ENCODE results near the gene RAPGEF1. TPM values are rescaled to one million over a fixed set of nuclear protein-coding genes. Genes with fewer than 3 reads are reported as not detected.

Gene RAPGEF1
- total RNA-seq, 4 donors from 2014 or later = 43.0 to 58.3 (median 51.7) TPM

DNA sequence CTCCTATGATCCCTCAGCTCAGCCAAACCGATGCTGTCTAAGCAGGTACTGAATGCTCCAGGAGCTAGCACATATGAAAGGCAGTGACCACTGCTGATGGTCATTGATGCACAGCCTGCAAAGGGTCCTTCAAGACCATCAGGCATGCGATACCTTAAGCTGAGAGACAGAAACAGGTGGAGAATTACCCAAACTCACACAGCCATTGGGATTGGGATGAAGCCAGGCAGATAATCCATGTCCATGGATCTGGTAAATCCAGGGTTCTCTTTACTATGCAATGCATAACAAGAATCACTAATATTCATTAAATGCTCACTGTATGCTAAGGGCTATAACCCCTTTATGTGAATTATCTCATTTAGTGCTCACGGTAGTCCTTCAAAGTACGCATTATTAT, 36.2 kb downstream of the RAPGEF1 start:
- H3K27ac ChIP-seq = no peak overlapping the region
- DNase-seq (ENCODE audit: low spot score in 2 of 2) = peak in 1 of 2 donors; percentile 40
- no peaks in the 10 kb centered on the region for H3K36me3 ChIP-seq
- H3K9me3 ChIP-seq = no peaks in the 10 kb centered on the region
- H3K4me1 ChIP-seq = peaks cover 77% of the 10 kb centered on the region
- H3K27me3 ChIP-seq = peaks cover 3% of the 10 kb centered on the region
- H3K4me3 ChIP-seq = no peak overlapping the region
- TF ChIP-seq EP300 (IDR thresholded peaks at IDR 0.05) = no peak
- TF ChIP-seq, protein P1, sequence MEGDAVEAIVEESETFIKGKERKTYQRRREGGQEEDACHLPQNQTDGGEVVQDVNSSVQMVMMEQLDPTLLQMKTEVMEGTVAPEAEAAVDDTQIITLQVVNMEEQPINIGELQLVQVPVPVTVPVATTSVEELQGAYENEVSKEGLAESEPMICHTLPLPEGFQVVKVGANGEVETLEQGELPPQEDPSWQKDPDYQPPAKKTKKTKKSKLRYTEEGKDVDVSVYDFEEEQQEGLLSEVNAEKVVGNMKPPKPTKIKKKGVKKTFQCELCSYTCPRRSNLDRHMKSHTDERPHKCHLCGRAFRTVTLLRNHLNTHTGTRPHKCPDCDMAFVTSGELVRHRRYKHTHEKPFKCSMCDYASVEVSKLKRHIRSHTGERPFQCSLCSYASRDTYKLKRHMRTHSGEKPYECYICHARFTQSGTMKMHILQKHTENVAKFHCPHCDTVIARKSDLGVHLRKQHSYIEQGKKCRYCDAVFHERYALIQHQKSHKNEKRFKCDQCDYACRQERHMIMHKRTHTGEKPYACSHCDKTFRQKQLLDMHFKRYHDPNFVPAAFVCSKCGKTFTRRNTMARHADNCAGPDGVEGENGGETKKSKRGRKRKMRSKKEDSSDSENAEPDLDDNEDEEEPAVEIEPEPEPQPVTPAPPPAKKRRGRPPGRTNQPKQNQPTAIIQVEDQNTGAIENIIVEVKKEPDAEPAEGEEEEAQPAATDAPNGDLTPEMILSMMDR (IDR thresholded peaks at IDR 0.05) = no peak
- TF ChIP-seq POLR2AphosphoS5 (IDR thresholded peaks at IDR 0.05) = no peak
- TF ChIP-seq POLR2A (IDR thresholded peaks at IDR 0.05) = no peak
- WGBS = 77% methylated on average over 4 of the region's 4 CpGs

DNA sequence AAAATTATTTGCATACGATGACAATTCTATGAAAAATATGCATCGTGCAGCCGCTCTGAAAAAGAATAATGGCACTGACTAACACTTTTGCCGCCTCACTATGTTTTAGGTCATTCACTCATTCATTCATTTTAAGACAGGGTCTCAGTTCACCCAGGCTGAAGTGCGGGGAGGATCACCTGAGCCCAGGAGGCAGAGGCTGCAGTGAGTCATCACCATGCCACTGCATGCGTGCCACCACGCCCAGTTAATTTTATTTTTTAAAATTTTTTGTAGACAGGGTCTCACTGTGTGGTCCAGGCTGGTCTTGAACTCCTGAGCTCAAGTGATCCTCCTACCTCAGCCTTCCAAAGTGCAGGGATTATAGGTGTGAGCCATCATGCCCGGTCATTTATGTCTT, 37.0 kb downstream of the RAPGEF1 start:
- Histone ChIP-seq H3K27ac (no peak overlapping the region), H3K4me1 (peaks cover 77% of the 10 kb centered on the region), H3K27me3 (peaks cover 3% of the 10 kb centered on the region), H3K36me3 (no peaks in the 10 kb centered on the region), H3K4me3 (no peak overlapping the region), H3K9me3 (no peaks in the 10 kb centered on the region)
- no peak for TF ChIP-seq EP300 (IDR thresholded peaks at IDR 0.05)
- TF ChIP-seq, protein P1 (IDR thresholded peaks at IDR 0.05) = no peak
- no peak for DNase-seq (ENCODE audit: low spot score in 2 of 2)
- 71% methylated on average over 8 of the region's 8 CpGs for WGBS

DNA sequence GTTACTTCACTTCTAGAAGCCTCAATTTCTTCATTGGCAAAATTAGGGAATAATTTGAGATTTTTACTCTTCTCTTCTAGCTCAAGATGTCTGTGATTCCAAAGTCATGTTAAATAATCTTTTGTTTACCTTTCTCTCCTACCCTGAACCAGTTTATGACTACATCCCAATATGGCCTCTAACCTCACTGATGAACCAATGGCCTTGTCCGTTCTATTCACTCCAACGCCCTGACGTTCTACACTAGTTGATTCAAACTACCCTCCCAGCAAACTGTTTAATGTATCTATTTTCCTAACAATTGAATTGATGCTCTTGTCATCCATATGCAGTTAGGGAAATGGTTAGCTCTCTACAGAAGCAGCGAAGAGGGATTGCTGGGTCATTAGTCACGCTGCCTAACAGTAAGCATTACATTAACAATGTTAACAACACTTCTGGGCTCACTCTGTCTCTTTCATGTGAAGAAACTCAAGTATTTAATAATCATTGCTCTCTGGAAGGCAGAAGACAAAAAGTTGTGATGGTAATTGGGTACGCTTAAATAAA, 38.0 kb downstream of the RAPGEF1 start:
- WGBS = 94% methylated on average over 6 of the region's 6 CpGs
- H3K9me3 ChIP-seq = no peaks in the 10 kb centered on the region
- H3K27me3 ChIP-seq = peaks cover 3% of the 10 kb centered on the region
- peaks cover 77% of the 10 kb centered on the region for H3K4me1 ChIP-seq
- no peak overlapping the region for H3K4me3 ChIP-seq
- TF ChIP-seq EP300 (IDR thresholded peaks at IDR 0.05) (no peak), POLR2A (IDR thresholded peaks at IDR 0.05) (no peak), POLR2AphosphoS5 (IDR thresholded peaks at IDR 0.05) (no peak)
- TF ChIP-seq, protein P1 (IDR thresholded peaks at IDR 0.05) = no peak
- no peak for DNase-seq (ENCODE audit: low spot score in 2 of 2)
- H3K27ac ChIP-seq = no peak overlapping the region
- H3K36me3 ChIP-seq = no peaks in the 10 kb centered on the region

DNA sequence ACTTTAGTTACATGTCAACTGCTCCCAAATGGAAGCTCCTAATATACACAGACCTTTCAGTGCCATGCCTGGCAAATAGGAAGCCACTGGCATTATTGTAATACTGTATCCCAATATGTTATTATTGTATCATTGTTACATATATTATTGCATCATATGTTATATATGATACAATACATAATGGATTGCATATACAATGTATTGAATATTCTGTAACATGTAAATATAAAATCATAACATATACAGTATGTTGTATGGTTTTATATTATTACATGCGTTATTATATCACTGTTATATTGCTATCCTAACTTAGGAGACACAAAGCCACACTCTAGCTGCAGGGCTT, 38.5 kb downstream of the RAPGEF1 start:
- H3K9me3 ChIP-seq = no peaks in the 10 kb centered on the region
- no peak overlapping the region for H3K27ac ChIP-seq
- 100% methylated on average over 1 of the region's 1 CpG for whole genome bisulfite sequencing
- peaks cover 73% of the 10 kb centered on the region for H3K4me1 ChIP-seq
- no peaks in the 10 kb centered on the region for H3K36me3 ChIP-seq
- no peak overlapping the region for H3K4me3 ChIP-seq
- no peak for DNase-seq (ENCODE audit: low spot score in 2 of 2)
- H3K27me3 ChIP-seq = peaks cover 3% of the 10 kb centered on the region
- no peak for TF ChIP-seq POLR2AphosphoS5 (IDR thresholded peaks at IDR 0.05)
- no peak for TF ChIP-seq EP300 (IDR thresholded peaks at IDR 0.05)
- TF ChIP-seq POLR2A (IDR thresholded peaks at IDR 0.05) = no peak
- TF ChIP-seq, protein P1 (IDR thresholded peaks at IDR 0.05) = no peak

DNA sequence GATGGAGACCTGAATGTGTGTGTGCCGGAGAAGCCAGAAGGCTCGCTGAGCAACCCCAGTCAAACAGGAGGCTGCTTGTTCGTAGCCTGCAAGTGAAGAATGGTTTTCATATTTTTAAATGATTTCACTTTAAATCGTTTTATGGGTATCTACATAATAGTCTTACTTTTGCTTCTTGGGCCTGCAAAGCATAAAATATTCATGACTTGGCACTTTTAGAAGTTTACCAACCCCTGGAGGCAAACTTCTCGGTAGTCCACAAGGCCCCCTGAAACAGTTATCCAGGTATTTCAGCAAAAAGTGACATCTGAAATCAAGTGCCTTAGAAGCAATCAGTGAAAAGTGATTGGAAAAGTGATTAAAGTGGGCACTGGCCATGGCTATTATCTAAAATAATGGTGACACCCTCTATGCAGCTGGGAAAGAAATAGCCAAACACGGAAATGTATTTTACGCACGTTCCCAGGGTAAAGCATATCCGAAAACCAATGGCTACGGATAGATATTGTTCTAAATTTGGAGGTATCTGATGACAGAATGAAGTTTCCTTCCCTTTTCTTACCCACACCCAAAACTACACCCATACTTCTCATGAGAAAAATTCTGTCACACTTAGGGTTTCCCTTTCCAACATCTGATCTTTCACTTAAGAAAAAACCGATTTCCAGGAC, 39.0 kb downstream of the RAPGEF1 start:
- Histone ChIP-seq H3K9me3 (no peaks in the 10 kb centered on the region), H3K27ac (no peak overlapping the region), H3K4me1 (peaks cover 70% of the 10 kb centered on the region), H3K36me3 (no peaks in the 10 kb centered on the region), H3K27me3 (peaks cover 3% of the 10 kb centered on the region), H3K4me3 (no peak overlapping the region)
- DNase-seq (ENCODE audit: low spot score in 2 of 2) = no peak
- no peak for TF ChIP-seq POLR2AphosphoS5 (IDR thresholded peaks at IDR 0.05)
- TF ChIP-seq, protein P1 (IDR thresholded peaks at IDR 0.05) = no peak
- no peak for TF ChIP-seq EP300 (IDR thresholded peaks at IDR 0.05)
- TF ChIP-seq POLR2A (IDR thresholded peaks at IDR 0.05) = no peak
- 79% methylated on average over 11 of the region's 11 CpGs for WGBS
